Activated naive CD4-positive, alpha-beta T cell treated with anti-CD3 and anti-CD28 coated beads, Interleukin-2, amount 10 ng/mL, durations not matched to agents 7 days and 5 days (primary cell): ENCODE measurements around the gene CHPF.
A peak's percentile ranks its signal among the peaks of the same experiment; 100 is the strongest.

Source experiments
- CTCF ChIA-PET: fragments of 350-600 bp; sonication (Branson Sonifier 250); formaldehyde crosslinking; loops from one replicate; lab custom pipeline; 2021; ENCODE audit warnings: antibody characterized with exemption; lab: Charles Lee
- DNase-seq: peaks from one replicate; pipeline ENCODE4 v3.0.0-alpha.2; 2020
- H3K27ac Mint-ChIP-seq: one replicate; pipeline ENCODE4 v1.8.0; 2021; ENCODE audit warnings: mild to moderate bottlenecking, moderate library complexity, mixed read lengths
- H3K27me3 Mint-ChIP-seq: one replicate; pipeline ENCODE4 v1.8.0; 2021; ENCODE audit warnings: mild to moderate bottlenecking, mixed read lengths
- H3K36me3 Mint-ChIP-seq: one replicate; pipeline ENCODE4 v1.8.0; 2021; ENCODE audit warnings: mixed read lengths
- H3K4me1 Mint-ChIP-seq: one replicate; pipeline ENCODE4 v1.8.0; 2021; ENCODE audit warnings: mixed read lengths
- H3K4me3 Mint-ChIP-seq: one replicate; pipeline ENCODE4 v1.8.0; 2021; ENCODE audit warnings: mild to moderate bottlenecking, moderate library complexity, mixed read lengths
- H3K9me3 Mint-ChIP-seq: one replicate; pipeline ENCODE4 v1.8.0; 2021; ENCODE audit warnings: mixed read lengths

The CHPF gene

GRCh38 chr2:219551441-219552381, 8.1 kb upstream of the CHPF start:
- DNase-seq: no peak
- H3K36me3 Mint-ChIP-seq: no peaks in the 10 kb centered on the region
- peak overlapping the region; percentile 71 for H3K4me3 Mint-ChIP-seq
- peak overlapping the region; percentile 50 for H3K27ac Mint-ChIP-seq
- peaks cover 66% of the 10 kb centered on the region for H3K27me3 Mint-ChIP-seq
- no peaks in the 10 kb centered on the region for H3K9me3 Mint-ChIP-seq
- CTCF ChIA-PET: interaction anchor here (0.8 to 6.0 kb wide), 3 partner anchors 9 to 11 kb away, joined by 3 to 30 read pairs (median 23); partner anchors contain the start of genes CHPF and TMEM198
- peaks cover 10% of the 10 kb centered on the region for H3K4me1 Mint-ChIP-seq

GRCh38 chr2:219549619-219550018, 6.0 kb upstream of the CHPF start:
- no peaks in the 10 kb centered on the region for H3K36me3 Mint-ChIP-seq
- H3K9me3 Mint-ChIP-seq: no peaks in the 10 kb centered on the region
- DNase-seq: no peak
- CTCF ChIA-PET: interaction anchor here (1.4 to 6.0 kb wide), 2 partner anchors 11 to 93 kb away, joined by 4 to 30 read pairs; no protein-coding TSS in a partner anchor
- H3K4me1 Mint-ChIP-seq: peaks cover 13% of the 10 kb centered on the region
- no peak overlapping the region for H3K4me3 Mint-ChIP-seq
- no peak overlapping the region for H3K27ac Mint-ChIP-seq
- H3K27me3 Mint-ChIP-seq: peaks cover 84% of the 10 kb centered on the region

- Mint-ChIP-seq H3K4me3 (no peak overlapping the region), H3K36me3 (no peaks in the 10 kb centered on the region), H3K27me3 (peaks cover 84% of the 10 kb centered on the region), H3K4me1 (peaks cover 19% of the 10 kb centered on the region), H3K9me3 (no peaks in the 10 kb centered on the region), H3K27ac (no peak overlapping the region)
- no peak for DNase-seq
- CTCF ChIA-PET: interaction anchor here (1.2 to 6.0 kb wide), 3 partner anchors 11 to 141 kb away, joined by 3 to 30 read pairs (median 4); no protein-coding TSS in a partner anchor
Observed at GRCh38 chr2:219548990-219549389, 5.4 kb upstream of the CHPF start.

GRCh38 chr2:219547621-219548020, 4.0 kb upstream of the CHPF start:
- Mint-ChIP-seq H3K9me3 (no peaks in the 10 kb centered on the region), H3K4me1 (peaks cover 17% of the 10 kb centered on the region), H3K27me3 (peaks cover 75% of the 10 kb centered on the region), H3K4me3 (no peak overlapping the region), H3K36me3 (no peaks in the 10 kb centered on the region), H3K27ac (no peak overlapping the region)
- CTCF ChIA-PET: interaction anchor here (6.0 kb wide), 1 partner anchor 13 kb away, joined by 30 read pairs; no protein-coding TSS in a partner anchor
- no peak for DNase-seq

- H3K4me3 Mint-ChIP-seq: no peak overlapping the region
- peaks cover 2% of the 10 kb centered on the region for H3K36me3 Mint-ChIP-seq
- peaks cover 23% of the 10 kb centered on the region for H3K4me1 Mint-ChIP-seq
- H3K27me3 Mint-ChIP-seq: peaks cover 58% of the 10 kb centered on the region
- CTCF ChIA-PET: interaction anchor here (1.9 kb wide), 1 partner anchor 14 kb away, joined by 6 read pairs; no protein-coding TSS in a partner anchor
- no peak overlapping the region for H3K27ac Mint-ChIP-seq
- no peaks in the 10 kb centered on the region for H3K9me3 Mint-ChIP-seq
- DNase-seq: no peak
Observed at GRCh38 chr2:219545943-219546352, 2.3 kb upstream of the CHPF start.

GRCh38 chr2:219545295-219545942, 1.8 kb upstream of the CHPF start:
- Mint-ChIP-seq H3K27ac (no peak overlapping the region), H3K27me3 (peaks cover 53% of the 10 kb centered on the region), H3K36me3 (peaks cover 2% of the 10 kb centered on the region), H3K4me1 (peaks cover 23% of the 10 kb centered on the region), H3K4me3 (peak overlapping the region; percentile 77), H3K9me3 (no peaks in the 10 kb centered on the region)
- CTCF ChIA-PET: interaction anchor here (1.9 kb wide), 1 partner anchor 15 kb away, joined by 6 read pairs; no protein-coding TSS in a partner anchor
- DNase-seq: no peak

GRCh38 chr2:219544567-219544966, 958 bp upstream of the CHPF start:
- CTCF ChIA-PET: interaction anchor here (1.9 kb wide), 1 partner anchor 16 kb away, joined by 6 read pairs; no protein-coding TSS in a partner anchor
- peaks cover 44% of the 10 kb centered on the region for H3K27me3 Mint-ChIP-seq
- H3K27ac Mint-ChIP-seq: peak overlapping the region; percentile 47
- peak overlapping the region; percentile 77 for H3K4me3 Mint-ChIP-seq
- H3K9me3 Mint-ChIP-seq: no peaks in the 10 kb centered on the region
- DNase-seq: no peak
- H3K4me1 Mint-ChIP-seq: peaks cover 23% of the 10 kb centered on the region
- peaks cover 2% of the 10 kb centered on the region for H3K36me3 Mint-ChIP-seq

- no peak for DNase-seq
- Mint-ChIP-seq H3K4me3 (peak overlapping the region; percentile 73), H3K36me3 (peaks cover 4% of the 10 kb centered on the region)
Observed at GRCh38 chr2:219542931-219543595, 546 bp downstream of the CHPF start.

GRCh38 chr2:219541611-219542180, 1.9 kb downstream of the CHPF start:
- Mint-ChIP-seq H3K27me3 (peaks cover 35% of the 10 kb centered on the region), H3K9me3 (no peaks in the 10 kb centered on the region), H3K36me3 (peaks cover 4% of the 10 kb centered on the region), H3K4me3 (peak overlapping the region; percentile 73), H3K27ac (peak overlapping the region; percentile 7), H3K4me1 (peaks cover 23% of the 10 kb centered on the region)
- CTCF ChIA-PET: interaction anchor here (0.6 to 3.9 kb wide), 42 partner anchors 9 to 162 kb away, joined by 3 to 72 read pairs (median 4); partner anchors contain the start of gene STK11IP
- DNase-seq: peak; percentile 90

More at GRCh38 chr2:219542931-219543595, 546 bp downstream of the CHPF start:
- no peaks in the 10 kb centered on the region for H3K9me3 Mint-ChIP-seq
- CTCF ChIA-PET: interaction anchor here (0.6 to 2.4 kb wide), 6 partner anchors 10 to 146 kb away, joined by 3 to 23 read pairs (median 6); no protein-coding TSS in a partner anchor
- H3K27me3 Mint-ChIP-seq: peaks cover 35% of the 10 kb centered on the region
- peaks cover 23% of the 10 kb centered on the region for H3K4me1 Mint-ChIP-seq
- H3K27ac Mint-ChIP-seq: peak overlapping the region; percentile 86

- no peak for DNase-seq
- H3K4me1 Mint-ChIP-seq: peaks cover 23% of the 10 kb centered on the region
- H3K27ac Mint-ChIP-seq: no peak overlapping the region
- H3K4me3 Mint-ChIP-seq: peak overlapping the region; percentile 28
- no peaks in the 10 kb centered on the region for H3K9me3 Mint-ChIP-seq
- peaks cover 29% of the 10 kb centered on the region for H3K27me3 Mint-ChIP-seq
- CTCF ChIA-PET: interaction anchor here (0.6 to 3.9 kb wide), 38 partner anchors 9 to 162 kb away, joined by 3 to 72 read pairs (median 4); partner anchors contain the start of gene STK11IP
- peaks cover 4% of the 10 kb centered on the region for H3K36me3 Mint-ChIP-seq
Observed at GRCh38 chr2:219540784-219541504, 2.7 kb downstream of the CHPF start.

GRCh38 chr2:219539926-219540678, 3.5 kb downstream of the CHPF start:
- CTCF ChIA-PET: interaction anchor here (0.7 to 3.9 kb wide), 26 partner anchors 8 to 162 kb away, joined by 3 to 72 read pairs (median 4); partner anchors contain the start of gene STK11IP
- peaks cover 23% of the 10 kb centered on the region for H3K4me1 Mint-ChIP-seq

More at GRCh38 chr2:219539926-219540678, 3.5 kb downstream of the CHPF start:
- peaks cover 20% of the 10 kb centered on the region for H3K27me3 Mint-ChIP-seq
- peaks cover 4% of the 10 kb centered on the region for H3K36me3 Mint-ChIP-seq
- H3K9me3 Mint-ChIP-seq: no peaks in the 10 kb centered on the region
- DNase-seq: no peak
- H3K27ac Mint-ChIP-seq: no peak overlapping the region
- H3K4me3 Mint-ChIP-seq: no peak overlapping the region
